Hematopoietic multipotent progenitor cell treated with erythropoietin and hydrocortisone succinate and interleukin-3 and kit ligand, for 17 days (in vitro differentiated cells): ENCODE measurements around the gene TENM4.
"Not testable (repeated sequence)": the region's sequence is repeated elsewhere in the genome, so short reads cannot be mapped to it uniquely, and the experiment has no call there.

Experiments used
- DNase-seq: peaks from one replicate; pipeline ENCODE4 v3.0.0-alpha.2; 2015; ENCODE audit warnings: low spot score

The TENM4 gene

DNA sequence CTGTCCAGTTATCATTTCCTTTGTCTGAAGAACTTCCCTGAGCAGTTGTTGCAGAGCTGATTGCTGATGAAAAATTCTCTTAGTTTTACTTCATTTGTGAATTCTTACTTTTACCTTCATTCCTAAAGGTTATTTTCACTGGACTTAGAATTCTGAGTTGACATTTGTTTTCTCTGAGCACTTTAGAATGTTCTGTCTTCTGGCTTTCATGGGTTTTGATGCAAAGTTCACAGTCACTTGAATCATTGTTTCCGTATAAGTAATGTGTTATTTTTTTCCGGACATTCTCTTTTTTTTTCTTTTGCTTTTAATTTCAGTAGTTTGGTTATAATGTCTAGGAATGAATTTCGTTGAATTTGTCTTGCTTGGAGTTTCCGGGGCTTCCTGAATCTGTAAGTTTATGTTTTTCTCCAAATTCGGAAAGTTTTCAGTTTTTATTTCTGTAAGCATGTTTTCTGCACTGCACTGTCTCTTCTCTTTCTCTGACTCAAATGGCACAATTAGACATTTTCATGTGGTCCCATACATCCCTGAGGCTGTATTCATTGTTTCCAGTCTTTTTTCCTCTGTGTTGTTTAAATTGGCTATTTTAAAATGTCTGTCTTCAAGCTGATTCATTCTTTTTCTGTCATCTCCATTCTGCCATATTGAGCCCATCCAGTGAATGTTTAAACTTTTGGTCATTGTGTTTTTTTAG is 797.7 kb downstream of the TENM4 start:
- no peak for DNase-seq

DNA sequence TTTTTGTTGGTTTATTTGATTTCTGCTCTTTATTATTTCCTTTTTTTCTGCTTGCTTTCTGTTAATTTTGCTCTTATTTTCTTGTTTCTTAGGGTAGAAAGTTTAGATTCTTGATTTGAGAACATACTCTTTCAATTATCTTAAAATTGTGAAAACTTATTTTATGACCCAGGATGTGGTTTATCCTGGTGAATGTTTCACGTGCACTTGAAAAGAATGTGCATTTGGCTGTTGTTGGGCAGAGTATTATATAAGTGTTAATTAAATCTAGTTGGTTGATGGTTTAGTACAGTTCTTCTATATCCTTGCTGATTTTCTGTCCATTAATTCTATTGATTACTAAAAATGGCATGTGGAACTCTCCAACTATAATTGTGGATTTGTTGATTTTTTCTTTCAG is 799.3 kb downstream of the TENM4 start:
- no peak for DNase-seq

DNA sequence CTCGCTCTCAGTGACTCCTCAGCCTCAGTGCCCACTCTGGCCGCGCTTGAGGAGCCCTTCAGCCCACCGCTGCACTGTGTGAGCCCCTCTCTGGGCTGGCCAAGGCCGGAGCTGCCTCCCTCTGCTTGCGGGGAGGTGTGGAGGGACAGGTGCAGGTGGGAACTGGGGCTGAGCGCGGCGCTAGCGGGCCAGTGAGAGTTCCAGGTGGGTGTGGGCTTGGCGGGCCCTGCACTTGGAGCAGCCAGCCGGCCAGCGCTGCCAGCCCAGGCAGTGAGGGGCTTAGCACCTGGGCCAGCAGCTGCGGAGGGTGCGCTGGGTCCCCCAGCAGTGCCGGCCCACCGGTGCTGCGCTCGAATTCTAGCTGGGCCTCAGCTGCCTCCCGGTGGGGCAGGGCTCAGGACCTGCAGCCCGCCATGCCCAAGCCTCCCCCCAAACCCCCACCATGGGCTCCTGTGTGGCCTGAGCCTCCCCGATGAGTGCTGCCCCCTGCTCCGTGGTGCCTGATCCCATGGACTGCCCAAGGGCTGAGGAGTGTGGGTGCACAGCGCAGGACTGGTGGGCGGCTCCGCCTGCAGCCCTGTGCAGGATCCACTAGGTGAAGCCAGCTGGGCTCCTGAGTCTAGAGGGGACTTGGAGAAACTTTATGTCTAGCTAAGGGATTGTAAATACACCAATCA is 802.0 kb downstream of the TENM4 start:
- no peak for DNase-seq

GRCh38 chr11:78637527-78637926 is 803.3 kb downstream of the TENM4 start:
- DNase-seq = not testable (repeated sequence)

DNA sequence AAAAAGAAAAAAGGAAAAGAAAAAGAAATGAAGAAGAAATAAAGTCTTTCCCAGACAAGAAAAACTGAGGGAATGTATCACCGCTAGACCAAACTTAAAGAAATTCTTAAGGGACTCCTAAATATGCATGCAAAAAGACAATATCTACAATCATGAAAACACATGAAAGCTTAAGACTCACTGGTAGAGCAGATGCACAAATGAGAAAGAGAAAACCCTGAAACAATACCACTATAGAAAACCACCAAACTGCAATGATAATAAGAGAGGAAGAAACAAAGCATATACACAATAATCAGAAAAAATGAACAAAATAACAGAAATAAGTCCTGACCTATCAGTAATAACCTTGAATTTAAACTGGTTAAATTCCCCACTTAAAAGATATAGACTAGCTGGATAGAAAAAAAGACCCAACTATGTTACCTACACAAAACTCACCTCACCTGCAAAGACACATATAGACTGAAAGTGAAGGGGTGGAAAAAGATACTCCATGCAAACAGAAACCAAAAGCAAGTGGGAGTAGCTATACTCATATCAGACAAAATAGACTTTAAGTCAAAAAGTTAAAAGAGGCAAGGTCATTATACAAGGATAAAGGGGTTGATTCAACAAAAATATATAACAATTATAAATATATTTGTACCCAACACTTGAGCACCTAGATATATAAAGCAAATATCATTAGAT is 804.9 kb downstream of the TENM4 start:
- no peak for DNase-seq

- no peak for DNase-seq
Measured at GRCh38 chr11:78633516-78634310, 807.1 kb downstream of the TENM4 start.

- DNase-seq = no peak
Measured at GRCh38 chr11:78630561-78631303, 810.1 kb downstream of the TENM4 start.

DNA sequence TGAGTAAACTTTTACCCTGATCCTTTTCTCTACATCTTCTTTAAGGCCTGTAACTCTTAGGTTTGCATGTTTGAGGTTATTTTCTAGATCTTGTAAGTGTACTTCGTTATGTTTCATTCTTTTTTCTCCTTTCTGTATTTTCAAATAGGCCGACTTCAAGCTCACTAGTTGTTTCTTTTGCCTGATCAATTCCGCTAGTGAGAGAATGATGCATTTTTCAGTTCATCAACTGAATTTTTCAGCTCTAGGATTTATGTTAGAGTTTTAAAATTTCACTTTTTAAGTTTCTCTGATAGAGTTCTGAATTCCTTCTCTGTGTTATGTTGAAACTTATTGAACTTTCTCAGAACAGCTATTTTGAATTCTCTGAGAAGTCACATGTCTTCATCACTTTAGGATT is 810.7 kb downstream of the TENM4 start:
- no peak for DNase-seq

- DNase-seq = no peak
Measured at GRCh38 chr11:78622666-78623065, 818.2 kb downstream of the TENM4 start.

GRCh38 chr11:78620159-78620558 is 820.7 kb downstream of the TENM4 start:
- no peak for DNase-seq

- no peak for DNase-seq
Measured at GRCh38 chr11:78615724-78616123, 825.1 kb downstream of the TENM4 start.

DNA sequence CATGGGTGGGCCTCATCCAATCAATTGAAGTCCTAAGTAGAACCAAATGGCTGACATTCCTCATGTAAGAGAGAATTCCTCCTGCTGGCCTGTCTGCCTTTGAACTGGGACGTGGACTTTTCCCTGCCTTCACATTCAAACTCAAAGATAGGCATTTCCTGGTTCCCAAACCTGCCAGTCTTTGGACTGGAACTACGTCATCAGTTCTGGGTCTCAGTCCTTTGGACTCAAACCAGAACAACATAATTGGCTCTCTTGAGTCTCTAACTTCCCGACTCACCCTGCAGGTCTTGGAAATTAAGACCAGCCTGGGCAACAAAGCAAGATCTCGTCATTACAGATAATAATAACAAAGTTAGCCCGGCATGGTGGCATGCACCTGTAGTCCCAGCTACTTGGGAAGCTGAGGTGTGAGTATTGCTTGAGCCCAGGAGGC is 827.4 kb downstream of the TENM4 start:
- no peak for DNase-seq

GRCh38 chr11:78612721-78613377 is 828.0 kb downstream of the TENM4 start:
- no peak for DNase-seq

DNA sequence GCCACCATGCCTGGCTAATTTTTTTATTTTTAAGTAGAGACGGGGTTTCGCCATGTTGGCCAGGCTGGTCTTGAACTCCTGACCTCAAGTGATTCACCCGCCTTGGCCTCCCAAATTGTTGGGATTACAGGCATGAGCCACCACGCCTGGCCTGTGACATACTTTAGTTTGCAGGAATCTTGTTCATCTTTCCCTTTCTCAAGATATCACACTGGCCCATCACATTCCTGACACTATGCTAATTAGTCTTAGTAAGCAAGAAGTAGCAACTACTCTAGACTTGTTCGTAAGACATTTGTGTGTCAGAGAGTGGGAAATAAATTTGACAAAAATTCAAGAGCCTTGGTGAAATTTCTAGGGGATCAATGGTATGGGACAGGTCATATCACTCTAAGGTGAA is 831.5 kb downstream of the TENM4 start:
- DNase-seq = not testable (repeated sequence)

DNA sequence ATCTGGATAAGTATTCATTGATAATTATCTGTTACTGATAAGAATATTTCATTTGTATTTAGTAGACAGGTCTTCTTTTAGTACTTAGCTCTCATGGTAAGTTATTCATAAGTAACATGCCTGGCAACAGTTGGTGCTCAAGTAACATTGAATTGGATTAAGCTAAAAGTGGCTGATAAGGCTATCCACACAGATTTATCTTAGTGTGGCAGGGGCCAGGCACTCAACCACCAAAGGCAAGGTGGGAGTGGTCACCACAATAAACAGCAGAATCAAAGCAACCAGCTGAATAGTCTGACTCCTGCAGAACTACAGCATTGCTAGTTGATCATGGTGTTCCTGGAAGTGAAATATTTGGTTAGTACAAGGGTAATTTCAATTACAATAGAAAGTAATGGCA is 833.1 kb downstream of the TENM4 start:
- DNase-seq = no peak

GRCh38 chr11:78606667-78607066 is 834.2 kb downstream of the TENM4 start:
- DNase-seq = no peak

DNA sequence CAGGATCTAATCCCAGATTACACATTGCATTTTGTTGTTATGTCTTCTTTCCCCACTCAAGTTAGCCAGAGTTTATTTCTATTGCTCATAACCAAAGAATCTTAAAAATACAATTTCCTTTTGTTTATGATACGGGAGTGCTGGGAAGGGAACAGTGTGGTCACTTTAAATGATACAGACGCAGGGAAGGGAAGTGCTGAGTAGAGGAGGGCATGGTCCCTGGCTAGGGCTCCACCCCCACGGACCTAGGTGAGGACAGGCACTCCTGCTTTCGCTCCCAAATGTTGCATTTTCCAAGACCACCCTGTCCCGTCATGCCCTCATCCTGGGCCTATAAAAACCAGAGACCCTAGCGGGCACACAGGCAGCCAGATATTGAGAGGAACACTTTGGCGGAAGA is 835.5 kb downstream of the TENM4 start:
- DNase-seq = no peak

DNA sequence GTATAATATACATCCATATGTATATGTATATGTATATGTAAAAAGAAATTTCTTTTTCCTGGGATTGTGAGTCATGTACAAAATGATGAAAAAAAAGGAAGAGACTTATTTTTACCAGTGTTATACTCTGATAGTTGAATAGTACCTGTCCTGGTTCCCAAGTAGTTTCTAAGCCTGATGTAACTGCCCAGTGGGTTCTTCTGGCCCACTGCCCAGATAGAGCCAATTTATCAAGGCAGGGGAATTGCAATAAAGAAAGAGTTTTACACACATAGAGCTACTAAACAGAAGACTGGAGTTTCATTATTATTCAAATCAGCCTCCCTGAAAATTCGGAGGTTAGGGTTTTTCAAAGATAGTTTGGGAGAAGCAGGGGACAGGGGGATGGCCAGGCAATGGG is 837.0 kb downstream of the TENM4 start:
- no peak for DNase-seq
